ENCODE results near the gene GPR89B.

GRCh38 chr1:147882535-147882934, 45.7 kb upstream of the GPR89B start:
- TF ChIP-seq CTCF (IDR thresholded peaks at IDR 0.05) (no peak), POLR2A (IDR thresholded peaks at IDR 0.05) (no peak)

All from uterus (tissue), 2 donors.